ENCODE measurements around the gene ZNF439. TPM values are rescaled to one million over a fixed set of nuclear protein-coding genes. Genes with fewer than 3 reads are reported as not detected.

ZNF439 gene
- total and polyA plus RNA-seq, 2 of the 8 experiments (the other 6 are each of a cell fraction or from before 2014, with no cell fraction given), result 0.09 TPM; not detected in 1

GRCh38 chr19:11814029-11814699, 34.4 kb upstream of the ZNF439 start, which contains the start of gene ZNF440 (continued):
- 0 out of 2 replicates have a peak, but pooled peaks have one; percentile 37 for TF ChIP-seq POLR2AphosphoS5 (IDR thresholded peaks at IDR 0.05; ENCODE audit: low read depth, low read length)
- peak; percentile 66 for TF ChIP-seq PHF8 (conservative IDR thresholded peaks at IDR 0.05; ENCODE audit: low read depth, low read length)
- TF ChIP-seq TAF7 (optimal IDR thresholded peaks at IDR 0.05; ENCODE audit: borderline replicate concordance, low read depth, low read length), result peak; percentile 32
- peak; percentile 52; the same call in 1 of the 2 replicates for TF ChIP-seq CHD2 (IDR thresholded peaks at IDR 0.05; ENCODE audit: low read length)

Measured in H1 (cell line).